Smooth muscle cell (in vitro differentiated cells): ENCODE results near the gene COLEC12. TPM values are rescaled to one million over a fixed set of nuclear protein-coding genes. Genes with fewer than 3 reads are reported as not detected.

Experiments
- DNase-seq: peaks from one replicate; lab custom pipeline; 2025; ENCODE audit not compliant: unreplicated experiment; lab: John Stamatoyannopoulos, UW
- H2AFZ ChIP-seq: fragments of 200-600 bp; sonication (generic); 2 replicates; pipeline ENCODE4 v1.6.0; 2016; ENCODE audit warnings: antibody characterized with exemption, low read depth, mild to moderate bottlenecking
- H3F3A ChIP-seq: fragments of 200-600 bp; sonication (generic); 2 replicates; pipeline ENCODE4 v1.6.0; 2017; ENCODE audit warnings: antibody characterized with exemption, low read depth
- H3K27ac ChIP-seq: fragments of 200-600 bp; sonication (generic); 2 replicates; pipeline ENCODE4 v1.5.1; 2016; ENCODE audit warnings: low read depth, mild to moderate bottlenecking
- H3K27me3 ChIP-seq: fragments of 200-600 bp; sonication (generic); 2 replicates; pipeline ENCODE4 v1.6.1; 2016; ENCODE audit warnings: low read depth, mild to moderate bottlenecking
- H3K36me3 ChIP-seq: fragments of 200-600 bp; sonication (generic); 2 replicates; pipeline ENCODE4 v1.5.1; 2016; ENCODE audit warnings: low read depth
- H3K4me1 ChIP-seq: fragments of 200-600 bp; sonication (generic); 2 replicates; pipeline ENCODE4 v1.5.1; 2016; ENCODE audit warnings: low read depth
- H3K4me2 ChIP-seq: fragments of 200-600 bp; sonication (generic); 2 replicates; pipeline ENCODE4 v1.6.0; 2016; ENCODE audit warnings: mild to moderate bottlenecking
- H3K4me3 ChIP-seq: fragments of 200-600 bp; sonication (generic); 2 replicates; pipeline ENCODE4 v1.5.1; 2016; ENCODE audit warnings: mild to moderate bottlenecking
- H3K79me2 ChIP-seq: fragments of 200-600 bp; sonication (generic); 2 replicates; pipeline ENCODE4 v1.6.0; 2016; ENCODE audit warnings: low read depth, mild to moderate bottlenecking
- H3K9ac ChIP-seq: fragments of 200-600 bp; sonication (generic); 2 replicates; pipeline ENCODE4 v1.6.0; 2016; ENCODE audit warnings: low read depth
- H3K9me3 ChIP-seq: fragments of 200-600 bp; sonication (generic); replicated peaks from 2 replicates; pipeline ENCODE4 v1.5.1; 2016; ENCODE audit warnings: low read depth
- H4K20me1 ChIP-seq: fragments of 200-600 bp; sonication (generic); 2 replicates; pipeline ENCODE4 v1.6.0; 2016; ENCODE audit warnings: low read depth
- CTCF ChIP-seq: fragments of 200-600 bp; sonication (generic); IDR thresholded peaks from 2 replicates; pipeline ENCODE4 v1.5.1; 2017; ENCODE audit warnings: borderline replicate concordance, mild to moderate bottlenecking, antibody characterized with exemption; ENCODE audit not compliant: insufficient read depth, poor library complexity, severe bottlenecking
- WGBS: methylation state at CpG from one replicate; pipeline ENCODE4 v1.1.7; 2016; ENCODE audit warnings: low lambda C conversion rate; 5-methylcytosine and 5-hydroxymethylcytosine counted together
- polyA plus RNA-seq: library from polyadenylated mRNA; unstranded; fragments of >200 nt; fragmentation: Nextera tagmentation; extraction: Ambion mirVana; gene quantifications from 2 replicates; pipeline ENCODE4 v1.2.1, GENCODE V29; 2016
- total RNA-seq: library from RNA; depleted of rRNA; stranded (reverse); fragments of >200 nt; gene quantifications from 2 replicates; pipeline ENCODE4 v1.2.3, GENCODE V29; 2014

COLEC12 gene
- total and polyA plus RNA-seq, 2 experiments from 2014 or later = 10.8 to 13.7 TPM

DNA sequence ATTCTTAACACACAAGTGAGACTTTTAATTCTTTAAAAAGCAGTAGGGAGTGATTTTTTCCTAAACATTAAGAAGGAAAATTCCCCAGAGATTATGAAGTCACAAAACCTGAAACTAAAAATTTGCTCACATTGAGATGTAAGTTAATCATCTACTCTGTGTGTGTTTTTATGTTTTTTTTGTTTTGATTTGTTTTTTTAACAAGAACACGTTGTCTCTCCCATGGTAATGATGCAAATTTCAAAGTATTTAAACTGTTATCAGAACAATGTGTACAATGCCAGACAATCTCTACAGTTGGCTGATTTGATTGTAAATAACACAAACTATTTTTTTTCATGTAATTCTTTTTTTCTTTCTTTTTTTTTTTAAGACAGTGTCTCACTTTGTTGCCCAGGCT is 71.5 kb downstream of the COLEC12 start:
- no peak for TF ChIP-seq CTCF
- Histone ChIP-seq H3K27me3 (no peaks in the 10 kb centered on the region), H3K4me1 (no peaks in the 10 kb centered on the region), H2AFZ (no peak overlapping the region), H3K9me3 (no peaks in the 10 kb centered on the region), H3K36me3 (no peaks in the 10 kb centered on the region), H3K27ac (no peak overlapping the region), H3K79me2 (no peaks in the 10 kb centered on the region), H3K4me2 (no peak overlapping the region), H3F3A (peaks cover 3% of the 10 kb centered on the region), H3K9ac (no peak overlapping the region), H3K4me3 (no peak overlapping the region), H4K20me1 (no peaks in the 10 kb centered on the region)
- DNase-seq = no peak
- 41% methylated on average over 1 of the region's 1 CpG for WGBS

DNA sequence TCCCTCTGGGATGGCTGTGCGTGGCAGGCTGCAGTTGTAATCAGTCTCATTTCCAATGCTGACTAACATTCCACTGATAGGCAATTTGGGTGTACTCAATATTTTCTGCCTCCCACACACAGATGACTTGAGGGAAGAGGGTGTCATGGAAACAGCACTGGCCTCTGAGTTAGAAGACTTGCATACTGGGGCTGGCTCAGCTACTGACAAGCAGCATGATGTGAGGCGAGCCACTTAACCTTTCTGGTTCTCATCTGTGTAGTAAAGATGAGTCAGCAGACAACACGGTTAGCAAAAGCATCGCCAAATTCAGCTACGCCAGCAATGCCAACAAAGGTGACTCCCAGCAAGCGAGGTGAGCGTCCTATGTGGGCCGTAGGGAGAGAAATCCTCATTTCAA is 73.5 kb downstream of the COLEC12 start:
- Histone ChIP-seq H3K4me2 (peak overlapping the region; percentile 18), H3K4me3 (no peak overlapping the region), H3K27ac (peak overlapping the region; percentile 22), H3K4me1 (peaks cover under 1% of the 10 kb centered on the region), H3F3A (peaks cover 3% of the 10 kb centered on the region), H3K36me3 (no peaks in the 10 kb centered on the region), H3K27me3 (no peaks in the 10 kb centered on the region), H3K9ac (no peak overlapping the region), H3K9me3 (no peaks in the 10 kb centered on the region), H2AFZ (no peak overlapping the region), H3K79me2 (no peaks in the 10 kb centered on the region), H4K20me1 (no peaks in the 10 kb centered on the region)
- DNase-seq = no peak
- 43% methylated on average over 8 of the region's 8 CpGs for WGBS
- no peak for TF ChIP-seq CTCF

GRCh38 chr18:425106-425745 is 75.3 kb downstream of the COLEC12 start:
- H4K20me1 ChIP-seq = no peaks in the 10 kb centered on the region
- H3K79me2 ChIP-seq = no peaks in the 10 kb centered on the region
- no peak overlapping the region for H3K9ac ChIP-seq
- H3K9me3 ChIP-seq = no peaks in the 10 kb centered on the region
- H3K4me1 ChIP-seq = peaks cover 9% of the 10 kb centered on the region
- no peak overlapping the region for H3K4me3 ChIP-seq
- WGBS = 91% methylated on average over 7 of the region's 7 CpGs
- H3K4me2 ChIP-seq = no peak overlapping the region
- H3K27me3 ChIP-seq = no peaks in the 10 kb centered on the region
- no peak for DNase-seq
- H3K27ac ChIP-seq = no peak overlapping the region
- no peaks in the 10 kb centered on the region for H3K36me3 ChIP-seq
- H2AFZ ChIP-seq = no peak overlapping the region
- H3F3A ChIP-seq = peaks cover 3% of the 10 kb centered on the region
- TF ChIP-seq CTCF = no peak

DNA sequence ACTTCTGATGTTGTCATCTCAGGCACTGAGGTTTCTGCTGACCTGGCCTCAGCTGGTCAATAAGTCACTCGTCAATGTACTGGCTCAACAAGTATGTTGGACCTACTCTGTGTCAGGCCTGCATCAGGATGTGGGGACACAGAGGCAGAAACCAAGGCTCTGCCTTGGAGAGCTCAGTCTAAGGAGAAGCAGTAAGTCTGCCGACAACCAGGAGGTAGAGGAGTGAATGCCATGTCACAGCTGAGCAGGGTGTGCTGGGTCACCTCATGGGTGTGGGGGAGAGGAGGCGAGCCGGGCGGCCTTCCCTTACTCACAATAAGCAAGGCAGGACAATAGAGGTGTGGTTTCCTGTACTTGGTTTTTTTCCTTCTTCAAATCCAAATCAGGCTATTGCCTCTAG is 75.8 kb downstream of the COLEC12 start:
- 93% methylated on average over 5 of the region's 5 CpGs for WGBS
- no peaks in the 10 kb centered on the region for H3K9me3 ChIP-seq
- no peaks in the 10 kb centered on the region for H3K27me3 ChIP-seq
- H4K20me1 ChIP-seq = no peaks in the 10 kb centered on the region
- H3K4me2 ChIP-seq = no peak overlapping the region
- H3K4me1 ChIP-seq = peaks cover 9% of the 10 kb centered on the region
- no peaks in the 10 kb centered on the region for H3K36me3 ChIP-seq
- peaks cover 3% of the 10 kb centered on the region for H3F3A ChIP-seq
- no peak overlapping the region for H3K9ac ChIP-seq
- no peak overlapping the region for H3K4me3 ChIP-seq
- no peak overlapping the region for H3K27ac ChIP-seq
- no peak overlapping the region for H2AFZ ChIP-seq
- DNase-seq = no peak
- no peaks in the 10 kb centered on the region for H3K79me2 ChIP-seq
- TF ChIP-seq CTCF = no peak
